Transverse colon (tissue), 4 donors: ENCODE measurements around the gene PAX8.

Experiments
- CTCF ChIP-seq, 5 experiments: fragments of 200-600 bp in 3 of 5; fragments of 450-650 bp in 2 of 5; sonication (generic) in 3 of 5; IDR thresholded peaks; 1 replicate in 2 of 5; 2 replicates in 3 of 5; pipeline ENCODE4 v1.5.1; 2016 to 2017; ENCODE audit warnings: antibody characterized with exemption in 5 of 5, inconsistent platforms in 3 of 5, mild to moderate bottlenecking in 2 of 5, moderate library complexity in 1 of 5
- POLR2A ChIP-seq: fragments of 450-650 bp; IDR thresholded peaks from one replicate; pipeline ENCODE4 v1.6.1; 2016; ENCODE audit warnings: antibody characterized with exemption, mild to moderate bottlenecking, moderate library complexity
- POLR2AphosphoS5 ChIP-seq, 3 donors: sonication (generic); formaldehyde crosslinking; IDR thresholded peaks; one replicate each; pipeline ENCODE4 v1.6.1; 2016; ENCODE audit warnings: antibody characterized with exemption in 3 of 3

- TF ChIP-seq CTCF (IDR thresholded peaks at IDR 0.05) (no peak), POLR2A (no peak), POLR2AphosphoS5 (IDR thresholded peaks at IDR 0.05) (no peak)
Measured at GRCh38 chr2:113219092-113219441, 59.7 kb downstream of the PAX8 start.
